DMS53 (cell line): Measurements from ENCODE around the gene CDK11A.

ENCODE experiments used
- DNase-seq: peaks from one replicate; lab custom pipeline; 2025; lab: John Stamatoyannopoulos, UW

CDK11A gene

GRCh38 chr1:1724035-1724864 is at the start of gene CDK11A:
CDK11A (minus strand) TSS chr1:1724357; CDS start chr1:1722818, 1,539 bp downstream.
- peak; percentile 99 for DNase-seq

- DNase-seq, result no peak
Measured at GRCh38 chr1:1773874-1774273, 49.7 kb upstream of the CDK11A start.

- DNase-seq, result no peak
Measured at GRCh38 chr1:1771096-1771495, 46.9 kb upstream of the CDK11A start.

GRCh38 chr1:1770102-1770501 is 45.9 kb upstream of the CDK11A start:
- no peak for DNase-seq

- no peak for DNase-seq
Measured at GRCh38 chr1:1768249-1768992, 44.3 kb upstream of the CDK11A start.

GRCh38 chr1:1764876-1765470 is 40.8 kb upstream of the CDK11A start:
- no peak for DNase-seq

- DNase-seq, result no peak
Measured at GRCh38 chr1:1763657-1764621, 39.8 kb upstream of the CDK11A start.

- DNase-seq, result no peak
Measured at GRCh38 chr1:1761504-1762376, 37.6 kb upstream of the CDK11A start.

GRCh38 chr1:1760715-1761114 is 36.6 kb upstream of the CDK11A start:
- peak; percentile 52 for DNase-seq

- DNase-seq, result no peak
Measured at GRCh38 chr1:1760345-1760650, 36.1 kb upstream of the CDK11A start.

GRCh38 chr1:1759456-1760344 is 35.5 kb upstream of the CDK11A start:
- DNase-seq, result peak; percentile 94

- DNase-seq, result peak; percentile 96
Measured at GRCh38 chr1:1758692-1759455, 34.7 kb upstream of the CDK11A start.

GRCh38 chr1:1758059-1758621 is 34.0 kb upstream of the CDK11A start:
- no peak for DNase-seq

- DNase-seq, result no peak
Measured at GRCh38 chr1:1757422-1758058, 33.4 kb upstream of the CDK11A start.

GRCh38 chr1:1756661-1757421 is 32.7 kb upstream of the CDK11A start:
- DNase-seq, result no peak

GRCh38 chr1:1755852-1756251 is 31.7 kb upstream of the CDK11A start:
- no peak for DNase-seq

- no peak for DNase-seq
Measured at GRCh38 chr1:1755426-1755825, 31.3 kb upstream of the CDK11A start.
